GM12878 (cell line): ENCODE results near the gene STIL. TPM values are rescaled to one million over a fixed set of nuclear protein-coding genes. Genes with fewer than 3 reads are reported as not detected.

ENCODE experiments used
- ATAC-seq: fragments of 200-7000 bp; cut with Tn5 transposase; 3 replicates; pipeline ENCODE4 v1.9.1; 2020; ENCODE audit warnings: mild to moderate bottlenecking, moderate library complexity
- BruUV-seq: library from RNA; stranded (reverse); fragments of 400-500 nt; replicated peaks from 2 replicates; lab custom pipeline; 2021; lab: Mats Ljungman, UMichigan
- CTCF ChIA-PET: fragments of 300-600 bp; sonication (Branson Sonifier 250); formaldehyde crosslinking; extraction: SDS; loops from one replicate; lab custom pipeline; 2021; ENCODE audit warnings: inconsistent platforms; lab: Yijun Ruan, JAX
- POLR2A ChIA-PET: fragments of 350-600 bp; formaldehyde crosslinking; extraction: SDS; loops from one replicate; lab custom pipeline; 2021; ENCODE audit warnings: inconsistent platforms; lab: Charles Lee
- RAD21 ChIA-PET: fragments of 300-600 bp; sonication (Branson Sonifier 250); formaldehyde crosslinking; loops from one replicate; lab custom pipeline; 2023; ENCODE audit warnings: antibody characterized with exemption; ENCODE audit not compliant: unreplicated experiment; lab: Charles Lee
- SMC1A ChIA-PET: fragments of 300-600 bp; sonication (Branson Sonifier 250); formaldehyde crosslinking; loops from one replicate; lab custom pipeline; 2023; ENCODE audit not compliant: unreplicated experiment, uncharacterized antibody; lab: Charles Lee
- DNase-seq: peaks from one replicate; pipeline ENCODE4 v3.0.0-alpha.2; 2011; ENCODE audit warnings: low read depth, low spot score
- FAIRE-seq: peaks from 3 replicates; lab custom pipeline; 2011; peaks lifted over from hg19 to GRCh38; lab: Jason Lieb, UNC
- H2AFZ ChIP-seq: 2 replicates; pipeline ENCODE4 v1.6.0; 2011; ENCODE audit warnings: low read depth, low read length, control low read depth; ENCODE audit not compliant: control insufficient read depth
- H3K27ac ChIP-seq: 2 replicates; pipeline ENCODE4 v1.5.1; 2011; ENCODE audit warnings: control low read depth; ENCODE audit not compliant: control insufficient read depth, insufficient read depth
- H3K27me3 ChIP-seq, 2 experiments: replicated peaks in 1 of 2; 2 replicates each; pipeline versions ENCODE4 v1.6.0 to v1.6.1; 2011; ENCODE audit warnings: low read length in 1 of 2; ENCODE audit not compliant: control insufficient read depth in 2 of 2, insufficient read depth in 2 of 2
- H3K36me3 ChIP-seq, 2 experiments: 2 replicates each; pipeline ENCODE4 v1.5.1; 2011; ENCODE audit warnings: low read length in 1 of 2; ENCODE audit not compliant: control insufficient read depth in 2 of 2, insufficient read depth in 2 of 2
- H3K4me1 ChIP-seq: 2 replicates; pipeline ENCODE4 v1.6.1; 2011; ENCODE audit warnings: mild to moderate bottlenecking, low read length, moderate library complexity, mixed read lengths; ENCODE audit not compliant: control insufficient read depth, insufficient read depth
- H3K4me2 ChIP-seq: 2 replicates; pipeline ENCODE4 v1.6.0; 2011; ENCODE audit warnings: control low read depth; ENCODE audit not compliant: control insufficient read depth, insufficient read depth
- H3K4me3 ChIP-seq: fragments of 200-600 bp; sonication (generic); 2 replicates; pipeline ENCODE4 v1.5.1; 2016
- H3K79me2 ChIP-seq: 2 replicates; pipeline ENCODE4 v1.6.0; 2011; ENCODE audit warnings: low read length; ENCODE audit not compliant: control insufficient read depth, insufficient read depth
- H3K9ac ChIP-seq: 2 replicates; pipeline ENCODE4 v1.8.0; 2011; ENCODE audit warnings: low read length, control low read depth, mixed read lengths; ENCODE audit not compliant: control insufficient read depth, insufficient read depth
- H3K9me3 ChIP-seq: replicated peaks from 3 replicates; pipeline ENCODE4 v1.5.1; 2011; ENCODE audit warnings: mild to moderate bottlenecking, low read length; ENCODE audit not compliant: control insufficient read depth, insufficient read depth
- H4K20me1 ChIP-seq: 2 replicates; pipeline ENCODE4 v1.6.0; 2011; ENCODE audit not compliant: control insufficient read depth, insufficient read depth
- ATF2 ChIP-seq: IDR thresholded peaks from 2 replicates; pipeline ENCODE4 v1.6.1; 2012; ENCODE audit warnings: low read length, inconsistent platforms
- CBX3 ChIP-seq: fragments of 200-600 bp; sonication (generic); IDR thresholded peaks from 2 replicates; pipeline ENCODE4 v1.6.1; 2016; ENCODE audit warnings: low read depth, borderline replicate concordance
- CEBPB ChIP-seq, 2 experiments: fragments of 150-350 bp in 1 of 2; IDR thresholded peaks; 2 replicates each; pipeline ENCODE4 v1.6.1; 2012 to 2014; ENCODE audit warnings: low read depth in 2 of 2, low read length in 2 of 2, borderline replicate concordance in 1 of 2, inconsistent platforms in 1 of 2
- HDGF ChIP-seq: fragments of 450-650 bp; IDR thresholded peaks from 2 replicates; pipeline ENCODE4 v1.6.1; 2016; ENCODE audit warnings: antibody characterized with exemption
- MTA2 ChIP-seq: fragments of 450-650 bp; IDR thresholded peaks from 2 replicates; pipeline ENCODE4 v1.6.1; 2016; ENCODE audit warnings: low read depth, mild to moderate bottlenecking, moderate library complexity
- ZNF592 ChIP-seq: fragments of 450-650 bp; IDR thresholded peaks from 2 replicates; pipeline ENCODE4 v1.6.1; 2017; ENCODE audit warnings: mild to moderate bottlenecking, moderate library complexity
- WGBS: methylation state at CpG from one replicate; pipeline ENCODE4 v1.1.6; 2016; ENCODE audit warnings: low lambda C conversion rate; ENCODE audit not compliant: insufficient replicate concordance, insufficient coverage; ENCODE audit errors: missing lambda C conversion rate; 5-methylcytosine and 5-hydroxymethylcytosine counted together
- in situ Hi-C: fragments of 300-500 bp; cut with MboI; formaldehyde crosslinking; loops from 9 replicates; pipeline ENCODE4 v1.14.3; 2018; ENCODE audit warnings: mixed read lengths
- intact Hi-C: fragments of 100-400 bp; cut with micrococcal nuclease; formaldehyde crosslinking; loops from one replicate; pipeline ENCODE4 v1.14.2; 2022; ENCODE audit not compliant: unreplicated experiment
- polyA plus RNA-seq, 11 experiments: library from polyadenylated mRNA; depleted of rRNA in 4 of 11; unstranded in 6 of 11; stranded (reverse) in 5 of 11; fragments of >200 nt; fragmentation: Nextera tagmentation in 4 of 11; fragmentation: Illumina TruSeq in 1 of 11; extraction: Ambion mirVana in 4 of 11; extraction: Trizol in 1 of 11; gene quantifications; 1 replicate in 1 of 11; 2 replicates in 10 of 11; pipeline versions ENCODE4 v1.2.1 to v1.2.3, GENCODE V29; 2011 to 2016; ENCODE audit warnings: inconsistent platforms in 2 of 11, missing spikeins in 2 of 11, low read depth in 1 of 11
- total RNA-seq, 4 experiments: library from RNA; depleted of rRNA in 3 of 4; stranded (reverse); fragments of >200 nt in 3 of 4; fragmentation: Illumina TruSeq in 1 of 4; extraction: Trizol in 1 of 4; gene quantifications; 2 replicates each; pipeline versions ENCODE4 v1.2.1 to v1.2.3, GENCODE V29; 2013 to 2021
- TF ChIP-seq, protein P1 (sequence below): fragments of 450-650 bp; IDR thresholded peaks from 2 replicates; pipeline ENCODE4 v1.6.1; 2017; ENCODE audit warnings: low read depth, mild to moderate bottlenecking, moderate library complexity
- TF ChIP-seq, protein P2 (sequence below): IDR thresholded peaks from 2 replicates; pipeline ENCODE4 v1.6.1; 2012; ENCODE audit warnings: low read depth, low read length, improper control_type of control experiment
- TF ChIP-seq, protein P3 (sequence below): fragments of 450-650 bp; IDR thresholded peaks from 2 replicates; pipeline ENCODE4 v1.6.1; 2017; ENCODE audit warnings: mild to moderate bottlenecking, low read depth, inconsistent platforms; ENCODE audit not compliant: poor library complexity, severe bottlenecking

Gene STIL
- total and polyA plus RNA-seq, 10 of the 15 experiments (the other 5 are each of a cell fraction or from before 2014, with no cell fraction given): 6.0 to 35.1 (median 26.5) TPM

DNA sequence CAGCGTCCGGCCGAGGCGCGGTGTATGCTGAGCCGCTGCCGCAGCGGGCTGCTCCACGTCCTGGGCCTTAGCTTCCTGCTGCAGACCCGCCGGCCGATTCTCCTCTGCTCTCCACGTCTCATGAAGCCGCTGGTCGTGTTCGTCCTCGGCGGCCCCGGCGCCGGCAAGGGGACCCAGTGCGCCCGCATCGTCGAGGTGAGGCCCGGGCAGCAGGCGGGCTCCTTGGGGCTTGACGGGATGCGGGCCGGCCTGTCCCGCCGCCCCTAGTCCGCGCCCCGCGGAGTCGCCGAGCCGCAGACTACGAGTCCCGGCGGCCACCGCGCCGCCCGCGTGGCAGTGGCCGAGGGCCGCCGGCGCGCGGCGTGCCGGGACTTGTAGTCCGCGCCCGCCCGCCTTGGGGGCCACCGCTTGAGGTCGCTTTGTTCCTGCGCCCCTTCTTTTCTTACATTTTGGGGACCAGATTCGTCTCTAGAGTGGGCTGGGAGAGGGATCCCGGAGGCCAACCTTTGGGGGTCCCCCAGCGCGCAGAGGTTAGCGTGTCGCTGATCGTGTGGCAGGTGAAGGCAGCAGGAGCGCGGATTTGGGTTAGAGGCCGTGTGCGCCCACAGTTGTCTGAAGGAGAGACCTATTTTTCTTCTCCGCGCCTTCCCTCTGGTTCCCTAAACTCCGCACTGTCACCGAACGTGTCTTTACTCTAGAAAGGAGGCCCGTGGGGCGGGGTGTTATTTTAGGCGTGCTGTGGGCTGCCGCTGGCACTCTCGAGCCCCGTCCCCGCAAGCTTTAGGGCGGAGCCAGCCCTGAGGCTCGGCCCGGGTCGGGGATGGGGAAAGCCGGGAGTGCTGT is 20.2 kb upstream of the STIL start:
- under 1% methylated on average over 78 of the region's 90 CpGs for WGBS
- Histone ChIP-seq H3K79me2 (peaks cover 42% of the 10 kb centered on the region), H4K20me1 (no peaks in the 10 kb centered on the region), H3K27me3 (no peaks in the 10 kb centered on the region), H2AFZ (peak overlapping the region; percentile 88), H3K27ac (peak overlapping the region; percentile 82), H3K9ac (peak overlapping the region; percentile 93), H3K4me3 (peak overlapping the region; percentile 71), H3K9me3 (no peaks in the 10 kb centered on the region), H3K4me1 (peaks cover 3% of the 10 kb centered on the region; the same call in 1 of the 2 replicates), H3K36me3 (0 out of 4 replicates have a peak, but pooled peaks cover 0 to 2% of the 10 kb centered on the region in 2 experiments), H3K4me2 (peak overlapping the region; percentile 84)
- no TSS peak for BruUV-seq
- FAIRE-seq (peak; percentile 47), DNase-seq (no peak), ATAC-seq (peak; percentile 94)
- POLR2A ChIA-PET: interaction anchor here (0.5 to 3.2 kb wide), 12 partner anchors 10 to 1131 kb away, joined by 3 to 19 read pairs (median 5); partner anchors contain the start of genes FOXD2, LURAP1 and STIL
- RAD21 ChIA-PET: interaction anchor here (0.8 to 2.1 kb wide), 5 partner anchors 10 to 104 kb away, joined by 3 to 13 read pairs (median 7); partner anchors contain the start of genes FOXD2 and STIL
- in situ Hi-C loops (no loop called here), intact Hi-C loops (loop anchor here (1.0 to 10.0 kb wide), 2 partner anchors 20 to 101 kb away; partner anchors contain the start of genes FOXD2 and STIL)
- CTCF ChIA-PET: interaction anchor here (0.8 to 2.2 kb wide), 17 partner anchors 10 to 155 kb away, joined by 3 to 9 read pairs (median 5); partner anchors contain the start of genes FOXD2 and STIL
- SMC1A ChIA-PET: interaction anchor here (0.8 to 1.8 kb wide), 9 partner anchors 9 to 103 kb away, joined by 3 to 7 read pairs (median 5); partner anchors contain the start of genes FOXD2 and STIL
- TF ChIP-seq ZNF592 (0 out of 2 replicates have a peak, but pooled peaks have one; percentile 45), HDGF (peak; percentile 49; the same call in 1 of the 2 replicates), CEBPB (IDR thresholded peaks at IDR 0.05; ENCODE audit: borderline replicate concordance in 1 of 2, low read depth in 2 of 2, low read length in 2 of 2) (no peak), ATF2 (no peak), CBX3 (no peak), MTA2 (peak; percentile 58; the same call in 1 of the 2 replicates)
- TF ChIP-seq, protein P1, sequence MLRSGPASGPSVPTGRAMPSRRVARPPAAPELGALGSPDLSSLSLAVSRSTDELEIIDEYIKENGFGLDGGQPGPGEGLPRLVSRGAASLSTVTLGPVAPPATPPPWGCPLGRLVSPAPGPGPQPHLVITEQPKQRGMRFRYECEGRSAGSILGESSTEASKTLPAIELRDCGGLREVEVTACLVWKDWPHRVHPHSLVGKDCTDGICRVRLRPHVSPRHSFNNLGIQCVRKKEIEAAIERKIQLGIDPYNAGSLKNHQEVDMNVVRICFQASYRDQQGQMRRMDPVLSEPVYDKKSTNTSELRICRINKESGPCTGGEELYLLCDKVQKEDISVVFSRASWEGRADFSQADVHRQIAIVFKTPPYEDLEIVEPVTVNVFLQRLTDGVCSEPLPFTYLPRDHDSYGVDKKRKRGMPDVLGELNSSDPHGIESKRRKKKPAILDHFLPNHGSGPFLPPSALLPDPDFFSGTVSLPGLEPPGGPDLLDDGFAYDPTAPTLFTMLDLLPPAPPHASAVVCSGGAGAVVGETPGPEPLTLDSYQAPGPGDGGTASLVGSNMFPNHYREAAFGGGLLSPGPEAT: peak; percentile 49; the same call in 1 of the 2 replicates
- TF ChIP-seq, protein P2, sequence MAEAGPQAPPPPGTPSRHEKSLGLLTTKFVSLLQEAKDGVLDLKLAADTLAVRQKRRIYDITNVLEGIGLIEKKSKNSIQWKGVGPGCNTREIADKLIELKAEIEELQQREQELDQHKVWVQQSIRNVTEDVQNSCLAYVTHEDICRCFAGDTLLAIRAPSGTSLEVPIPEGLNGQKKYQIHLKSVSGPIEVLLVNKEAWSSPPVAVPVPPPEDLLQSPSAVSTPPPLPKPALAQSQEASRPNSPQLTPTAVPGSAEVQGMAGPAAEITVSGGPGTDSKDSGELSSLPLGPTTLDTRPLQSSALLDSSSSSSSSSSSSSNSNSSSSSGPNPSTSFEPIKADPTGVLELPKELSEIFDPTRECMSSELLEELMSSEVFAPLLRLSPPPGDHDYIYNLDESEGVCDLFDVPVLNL: no peak
- TF ChIP-seq, protein P3, sequence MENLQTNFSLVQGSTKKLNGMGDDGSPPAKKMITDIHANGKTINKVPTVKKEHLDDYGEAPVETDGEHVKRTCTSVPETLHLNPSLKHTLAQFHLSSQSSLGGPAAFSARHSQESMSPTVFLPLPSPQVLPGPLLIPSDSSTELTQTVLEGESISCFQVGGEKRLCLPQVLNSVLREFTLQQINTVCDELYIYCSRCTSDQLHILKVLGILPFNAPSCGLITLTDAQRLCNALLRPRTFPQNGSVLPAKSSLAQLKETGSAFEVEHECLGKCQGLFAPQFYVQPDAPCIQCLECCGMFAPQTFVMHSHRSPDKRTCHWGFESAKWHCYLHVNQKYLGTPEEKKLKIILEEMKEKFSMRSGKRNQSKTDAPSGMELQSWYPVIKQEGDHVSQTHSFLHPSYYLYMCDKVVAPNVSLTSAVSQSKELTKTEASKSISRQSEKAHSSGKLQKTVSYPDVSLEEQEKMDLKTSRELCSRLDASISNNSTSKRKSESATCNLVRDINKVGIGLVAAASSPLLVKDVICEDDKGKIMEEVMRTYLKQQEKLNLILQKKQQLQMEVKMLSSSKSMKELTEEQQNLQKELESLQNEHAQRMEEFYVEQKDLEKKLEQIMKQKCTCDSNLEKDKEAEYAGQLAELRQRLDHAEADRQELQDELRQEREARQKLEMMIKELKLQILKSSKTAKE: no peak
